Neural progenitor cell (in vitro differentiated cells): ENCODE results near the gene ZNF746.
A peak's percentile ranks its signal among the peaks of the same experiment; 100 is the strongest.

Experiments used
- CTCF ChIP-seq: fragments of 200-600 bp; sonication (generic); IDR thresholded peaks from 2 replicates; pipeline ENCODE4 v1.5.1; 2017; ENCODE audit warnings: antibody characterized with exemption, mild to moderate bottlenecking
- EZH2 ChIP-seq: fragments of 200-600 bp; sonication (generic); IDR thresholded peaks from 2 replicates; pipeline ENCODE4 v1.6.1; 2017; ENCODE audit warnings: antibody characterized with exemption, mild to moderate bottlenecking, moderate library complexity
- EZH2phosphoT487 ChIP-seq: fragments of 200-600 bp; sonication (generic); IDR thresholded peaks from 2 replicates; pipeline ENCODE4 v1.6.1; 2017; ENCODE audit warnings: antibody characterized with exemption

DNA sequence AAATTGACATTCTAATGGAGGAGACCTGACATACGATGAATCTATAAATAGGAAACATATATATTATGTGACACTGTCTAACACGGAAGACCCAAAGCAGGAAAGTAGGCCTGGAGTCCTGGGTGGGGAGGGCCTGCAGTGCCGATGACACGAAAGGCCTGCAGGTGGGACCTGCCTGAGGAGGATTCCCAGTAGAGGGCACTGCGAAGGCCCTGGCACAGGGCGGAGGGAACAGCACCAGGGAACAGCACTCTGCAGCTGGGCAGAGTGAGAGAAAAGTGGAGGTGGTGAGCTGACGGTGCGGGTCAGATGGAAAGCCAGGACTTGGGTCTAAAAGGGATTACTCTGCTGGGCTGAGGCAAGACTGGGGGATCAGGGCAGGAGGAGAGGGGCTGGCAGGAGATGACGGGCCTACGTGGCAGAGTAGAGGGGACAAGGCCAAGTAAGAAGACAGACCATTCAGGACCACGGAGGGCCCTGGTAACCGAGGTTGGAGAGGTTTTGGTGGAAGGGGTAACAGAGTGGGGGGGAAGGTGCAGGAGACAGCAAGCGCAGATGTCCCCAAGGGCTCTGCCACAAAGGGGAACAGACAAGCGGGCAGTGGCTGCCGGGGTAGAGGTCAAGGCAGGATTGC is 8.1 kb downstream of the ZNF746 start:
- TF ChIP-seq CTCF (peak; percentile 34), EZH2phosphoT487 (no peak), EZH2 (no peak)
